ENCODE measurements around the gene WDR75. TPM values are rescaled to one million over a fixed set of nuclear protein-coding genes. Genes with fewer than 3 reads are reported as not detected.

WDR75 gene
- total and polyA plus RNA-seq, 12 donors = 23.7 to 73.9 (median 39.7) TPM

- Histone ChIP-seq H3K36me3 (replicated peaks in 1 of 2) (no peaks in the 10 kb centered on the region), H3K27ac (no peak overlapping the region), H3K9me3 (replicated peaks in 1 of 3) (no peaks in the 10 kb centered on the region), H3K27me3 (no peaks in the 10 kb centered on the region), H3K4me3 (no peak overlapping the region), H3K4me1 (replicated peaks in 1 of 2) (no peaks in the 10 kb centered on the region)
- 94 to 100% (median 97%) methylated on average over 2 to 4 of the region's 4 CpGs for WGBS, 4 donors
- TF ChIP-seq CTCF (IDR thresholded peaks at IDR 0.05) (no peak), POLR2A (IDR thresholded peaks at IDR 0.05) (no peak)
- no peak for DNase-seq
- intact Hi-C loops (cut with DNase I) = no loop called here
Observed at GRCh38 chr2:189492451-189492850, 51.2 kb downstream of the WDR75 start.

GRCh38 chr2:189498205-189498604, 56.9 kb downstream of the WDR75 start:
- H3K4me1 ChIP-seq (replicated peaks in 1 of 2) = no peaks in the 10 kb centered on the region
- WGBS, 4 donors = 85 to 88% (median 87%) methylated on average over 5 of the region's 5 CpGs
- H3K27ac ChIP-seq = no peak overlapping the region
- H3K36me3 ChIP-seq (replicated peaks in 1 of 2) = no peaks in the 10 kb centered on the region
- no peaks in the 10 kb centered on the region for H3K9me3 ChIP-seq (replicated peaks in 1 of 3)
- H3K27me3 ChIP-seq = no peaks in the 10 kb centered on the region
- no peak for DNase-seq
- H3K4me3 ChIP-seq = no peak overlapping the region
- intact Hi-C loops (cut with DNase I) = no loop called here
- peak in 1 of 6 experiments; percentile 14 for TF ChIP-seq CTCF (IDR thresholded peaks at IDR 0.05)
- no peak for TF ChIP-seq POLR2A (IDR thresholded peaks at IDR 0.05)

- WGBS, 4 donors = 45 to 70% (median 63%) methylated on average over 1 of the region's 1 CpG
Observed at GRCh38 chr2:189499137-189499536, 57.9 kb downstream of the WDR75 start.

GRCh38 chr2:189500456-189501160, 59.3 kb downstream of the WDR75 start:
- TF ChIP-seq CTCF (IDR thresholded peaks at IDR 0.05) (no peak), POLR2A (IDR thresholded peaks at IDR 0.05) (no peak)
- intact Hi-C loops (cut with DNase I) = no loop called here
- no peak overlapping the region for H3K4me3 ChIP-seq
- peaks cover 0 to 5% of the 10 kb centered on the region in 2 donors for H3K4me1 ChIP-seq (replicated peaks in 1 of 2)
- H3K27ac ChIP-seq = no peak overlapping the region
- H3K9me3 ChIP-seq (replicated peaks in 1 of 3) = no peaks in the 10 kb centered on the region
- no peak for DNase-seq
- no peaks in the 10 kb centered on the region for H3K27me3 ChIP-seq
- WGBS, 4 donors = 87 to 90% (median 88%) methylated on average over 6 of the region's 6 CpGs
- no peaks in the 10 kb centered on the region for H3K36me3 ChIP-seq (replicated peaks in 1 of 2)

More at GRCh38 chr2:189499137-189499536, 57.9 kb downstream of the WDR75 start:
- Histone ChIP-seq H3K27ac (no peak overlapping the region), H3K27me3 (no peaks in the 10 kb centered on the region), H3K4me1 (replicated peaks in 1 of 2) (no peaks in the 10 kb centered on the region), H3K36me3 (replicated peaks in 1 of 2) (no peaks in the 10 kb centered on the region), H3K9me3 (replicated peaks in 1 of 3) (no peaks in the 10 kb centered on the region), H3K4me3 (no peak overlapping the region)
- TF ChIP-seq POLR2A (IDR thresholded peaks at IDR 0.05) (no peak), CTCF (IDR thresholded peaks at IDR 0.05) (no peak)
- intact Hi-C loops (cut with DNase I) = no loop called here
- no peak for DNase-seq

All from adrenal gland (tissue), 12 donors.